NCI-H2107 treated with DMSO at 0.1 percent for 48 hours (cell line): ENCODE results near the gene GART.
"Not testable (repeated sequence)": the region's sequence is repeated elsewhere in the genome, so short reads cannot be mapped to it uniquely, and the experiment has no call there.

Experiments
- DNase-seq: peaks from one replicate; lab custom pipeline; 2025; ENCODE audit not compliant: unreplicated experiment; lab: John Stamatoyannopoulos, UW

The GART gene

GRCh38 chr21:33518899-33519298, 23.0 kb downstream of the GART start:
- DNase-seq: no peak

- DNase-seq: no peak
These were observed 27.7 kb downstream of the GART start for GRCh38 chr21:33514229-33514628.

- DNase-seq: no peak
These were observed 29.4 kb downstream of the GART start for GRCh38 chr21:33512481-33512880.

GRCh38 chr21:33511639-33512038, 30.3 kb downstream of the GART start:
- DNase-seq: no peak

- DNase-seq: no peak
These were observed 31.1 kb downstream of the GART start for GRCh38 chr21:33510826-33511225.

- not testable (repeated sequence) for DNase-seq
These were observed 34.9 kb downstream of the GART start for GRCh38 chr21:33507003-33507402.

- DNase-seq: no peak
These were observed 36.1 kb downstream of the GART start for GRCh38 chr21:33505833-33506232.

- no peak for DNase-seq
These were observed 45.6 kb downstream of the GART start for GRCh38 chr21:33496345-33496744.

GRCh38 chr21:33495743-33496142, 46.2 kb downstream of the GART start:
- no peak for DNase-seq

GRCh38 chr21:33493756-33494155, 48.2 kb downstream of the GART start:
- no peak for DNase-seq

- no peak for DNase-seq
These were observed 49.3 kb downstream of the GART start for GRCh38 chr21:33492571-33492970.

- peak; percentile 88 for DNase-seq
These were observed 50.4 kb downstream of the GART start, which contains the start of gene DNAJC28 for GRCh38 chr21:33491373-33492102. TSS of gene DNAJC28 (minus strand) at chr21:33491716. CDS start at chr21:33489393, 2,323 bp downstream.

- no peak for DNase-seq
These were observed 50.9 kb downstream of the GART start for GRCh38 chr21:33490991-33491372.

GRCh38 chr21:33488936-33489335, 53.0 kb downstream of the GART start:
- DNase-seq: no peak

GRCh38 chr21:33487996-33488395, 53.9 kb downstream of the GART start:
- no peak for DNase-seq

- DNase-seq: no peak
These were observed 60.5 kb downstream of the GART start for GRCh38 chr21:33481314-33481943.

- DNase-seq: no peak
These were observed 61.3 kb downstream of the GART start for GRCh38 chr21:33480481-33481103.

GRCh38 chr21:33479679-33480480, 62.0 kb downstream of the GART start, which contains the start of gene TMEM50B:
TSS of gene TMEM50B (minus strand) at chr21:33479974. CDS start at chr21:33468885, 11,089 bp downstream.
- DNase-seq: peak; percentile 79

GRCh38 chr21:33478935-33479678, 62.8 kb downstream of the GART start:
- DNase-seq: peak; percentile 28

GRCh38 chr21:33478182-33478581, 63.7 kb downstream of the GART start:
- no peak for DNase-seq

GRCh38 chr21:33477066-33477465, 64.9 kb downstream of the GART start:
- DNase-seq: no peak
